HEK293 (cell line): ENCODE measurements around the gene CLP1.

ENCODE experiments used
- CTCF ChIA-PET: fragments of 350-600 bp; formaldehyde crosslinking; extraction: SDS; loops from one replicate; lab custom pipeline; 2021; ENCODE audit warnings: antibody characterized with exemption; lab: Yijun Ruan, JAX
- POLR2A ChIA-PET: fragments of 300-600 bp; formaldehyde crosslinking; extraction: SDS; loops from one replicate; lab custom pipeline; 2020; ENCODE audit warnings: antibody characterized with exemption, inconsistent platforms; lab: Yijun Ruan, JAX
- H3K27ac ChIP-seq: fragments of 200-500 bp; sonication (Bioruptor generic); 2 replicates; pipeline ENCODE4 v1.5.1; 2014; ENCODE audit warnings: low read depth, low read length, control low read depth, inconsistent platforms; ENCODE audit errors: extremely low read depth
- H3K36me3 ChIP-seq, 2 experiments: fragments of 200-500 bp in 1 of 2; sonication (Bioruptor generic) in 1 of 2; 1 replicate in 1 of 2; 2 replicates in 1 of 2; pipeline ENCODE4 v1.5.1; 2014 to 2017; ENCODE audit warnings: inconsistent platforms in 2 of 2, low read length in 2 of 2; ENCODE audit not compliant: control insufficient read depth in 2 of 2, insufficient read depth in 1 of 2
- H3K4me1 ChIP-seq: fragments of 200-500 bp; sonication (Bioruptor generic); 2 replicates; pipeline ENCODE4 v1.5.1; 2014; ENCODE audit warnings: mild to moderate bottlenecking, low read length, inconsistent platforms; ENCODE audit not compliant: control insufficient read depth, insufficient read depth
- H3K4me3 ChIP-seq: 2 replicates; pipeline ENCODE4 v1.5.1; 2011; ENCODE audit warnings: low read depth, mild to moderate bottlenecking, control low read depth, low read length, moderate library complexity
- H3K9me3 ChIP-seq: fragments of 200-500 bp; sonication (Bioruptor generic); 2 replicates; pipeline ENCODE4 v1.5.1; 2014; ENCODE audit warnings: low read depth, low read length, inconsistent platforms; ENCODE audit not compliant: control insufficient read depth, insufficient read depth
- BCL11B ChIP-seq: fragments of 450-650 bp; formaldehyde crosslinking; IDR thresholded peaks from 2 replicates; pipeline ENCODE4 v1.5.1; 2016; ENCODE audit warnings: low read depth, missing biosample characterization, missing genetic modification characterization
- KLF8 ChIP-seq: fragments of 450-650 bp; formaldehyde crosslinking; IDR thresholded peaks from 2 replicates; pipeline ENCODE4 v1.5.1; 2016; ENCODE audit warnings: missing biosample characterization, missing genetic modification characterization
- SETDB1 ChIP-seq: IDR thresholded peaks from one replicate; pipeline ENCODE4 v1.6.1; 2017; ENCODE audit warnings: mild to moderate bottlenecking, low read length, moderate library complexity, mixed read lengths; ENCODE audit not compliant: insufficient read length
- ZBTB8A ChIP-seq: fragments of 450-650 bp; formaldehyde crosslinking; IDR thresholded peaks from 2 replicates; pipeline ENCODE4 v1.5.1; 2016; ENCODE audit warnings: missing biosample characterization, missing genetic modification characterization
- ZFP3 ChIP-seq: fragments of 450-650 bp; formaldehyde crosslinking; IDR thresholded peaks from 2 replicates; pipeline ENCODE4 v1.5.1; 2016; ENCODE audit warnings: low read depth, missing biosample characterization, missing genetic modification characterization
- ZNF16 ChIP-seq: fragments of 450-650 bp; formaldehyde crosslinking; IDR thresholded peaks from 2 replicates; pipeline ENCODE4 v1.5.1; 2016; ENCODE audit warnings: low read depth, missing biosample characterization, missing genetic modification characterization
- ZNF19 ChIP-seq: fragments of 450-650 bp; formaldehyde crosslinking; IDR thresholded peaks from 2 replicates; pipeline ENCODE4; 2016; ENCODE audit warnings: missing biosample characterization, missing genetic modification characterization, low read depth
- ZNF221 ChIP-seq: fragments of 450-650 bp; formaldehyde crosslinking; IDR thresholded peaks from 2 replicates; pipeline ENCODE4 v1.5.1; 2017; ENCODE audit warnings: missing biosample characterization, missing genetic modification characterization, borderline replicate concordance
- ZNF350 ChIP-seq: fragments of 450-650 bp; formaldehyde crosslinking; IDR thresholded peaks from 2 replicates; pipeline ENCODE4 v1.5.0; 2017; ENCODE audit warnings: missing biosample characterization, mild to moderate bottlenecking, missing genetic modification characterization
- ZNF623 ChIP-seq: fragments of 450-650 bp; formaldehyde crosslinking; IDR thresholded peaks from 2 replicates; pipeline ENCODE4 v1.5.1; 2016; ENCODE audit warnings: missing biosample characterization, missing genetic modification characterization
- ZNF660 ChIP-seq: fragments of 450-650 bp; IDR thresholded peaks from 2 replicates; pipeline ENCODE4 v1.5.1; 2018; ENCODE audit warnings: missing biosample characterization, mild to moderate bottlenecking, missing genetic modification characterization
- ZNF843 ChIP-seq: fragments of 450-650 bp; formaldehyde crosslinking; IDR thresholded peaks from 2 replicates; pipeline ENCODE4 v1.5.1; 2016; ENCODE audit warnings: missing biosample characterization, missing genetic modification characterization
- TF ChIP-seq, protein P1 (sequence below): fragments of 450-650 bp; formaldehyde crosslinking; conservative IDR thresholded peaks from 2 replicates; pipeline ENCODE4 v1.5.1; 2016; ENCODE audit warnings: low read depth, missing biosample characterization, missing genetic modification characterization
- TF ChIP-seq, protein P2 (sequence below): fragments of 450-650 bp; formaldehyde crosslinking; IDR thresholded peaks from 2 replicates; pipeline ENCODE4 v1.5.1; 2016; ENCODE audit warnings: missing biosample characterization, missing genetic modification characterization
- TF ChIP-seq, protein P3 (sequence below): fragments of 450-650 bp; formaldehyde crosslinking; IDR thresholded peaks from 2 replicates; pipeline ENCODE4 v1.5.1; 2017; ENCODE audit warnings: missing biosample characterization, missing genetic modification characterization
- TF ChIP-seq, protein P4 (sequence below): fragments of 450-650 bp; formaldehyde crosslinking; IDR thresholded peaks from 2 replicates; pipeline ENCODE4 v1.5.1; 2016; ENCODE audit warnings: missing biosample characterization, missing genetic modification characterization, low read depth
- TF ChIP-seq, protein P5 (sequence below): fragments of 450-650 bp; formaldehyde crosslinking; IDR thresholded peaks from 2 replicates; pipeline ENCODE4 v1.5.1; 2016; ENCODE audit warnings: missing biosample characterization, missing genetic modification characterization

The CLP1 gene

DNA sequence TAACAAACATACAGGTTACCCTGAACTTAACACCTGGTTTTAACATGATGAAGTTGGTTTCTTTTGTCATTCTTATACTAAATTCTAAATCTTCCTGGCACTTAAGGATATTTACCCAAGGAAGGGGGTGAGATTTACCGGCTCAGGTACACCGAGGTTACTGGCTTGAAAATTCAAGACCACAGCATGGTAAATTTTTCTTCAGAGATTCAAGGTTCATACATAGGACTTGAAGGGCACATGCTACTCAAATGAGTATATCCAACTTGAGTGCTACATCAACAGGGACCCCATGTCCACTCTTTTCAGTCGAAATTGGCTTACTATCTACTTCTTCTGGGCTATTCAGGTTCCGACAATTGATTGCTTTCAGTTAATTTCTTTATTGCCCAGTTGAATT lies 47.4 kb upstream of the CLP1 start (continued):
- TF ChIP-seq, protein P1, sequence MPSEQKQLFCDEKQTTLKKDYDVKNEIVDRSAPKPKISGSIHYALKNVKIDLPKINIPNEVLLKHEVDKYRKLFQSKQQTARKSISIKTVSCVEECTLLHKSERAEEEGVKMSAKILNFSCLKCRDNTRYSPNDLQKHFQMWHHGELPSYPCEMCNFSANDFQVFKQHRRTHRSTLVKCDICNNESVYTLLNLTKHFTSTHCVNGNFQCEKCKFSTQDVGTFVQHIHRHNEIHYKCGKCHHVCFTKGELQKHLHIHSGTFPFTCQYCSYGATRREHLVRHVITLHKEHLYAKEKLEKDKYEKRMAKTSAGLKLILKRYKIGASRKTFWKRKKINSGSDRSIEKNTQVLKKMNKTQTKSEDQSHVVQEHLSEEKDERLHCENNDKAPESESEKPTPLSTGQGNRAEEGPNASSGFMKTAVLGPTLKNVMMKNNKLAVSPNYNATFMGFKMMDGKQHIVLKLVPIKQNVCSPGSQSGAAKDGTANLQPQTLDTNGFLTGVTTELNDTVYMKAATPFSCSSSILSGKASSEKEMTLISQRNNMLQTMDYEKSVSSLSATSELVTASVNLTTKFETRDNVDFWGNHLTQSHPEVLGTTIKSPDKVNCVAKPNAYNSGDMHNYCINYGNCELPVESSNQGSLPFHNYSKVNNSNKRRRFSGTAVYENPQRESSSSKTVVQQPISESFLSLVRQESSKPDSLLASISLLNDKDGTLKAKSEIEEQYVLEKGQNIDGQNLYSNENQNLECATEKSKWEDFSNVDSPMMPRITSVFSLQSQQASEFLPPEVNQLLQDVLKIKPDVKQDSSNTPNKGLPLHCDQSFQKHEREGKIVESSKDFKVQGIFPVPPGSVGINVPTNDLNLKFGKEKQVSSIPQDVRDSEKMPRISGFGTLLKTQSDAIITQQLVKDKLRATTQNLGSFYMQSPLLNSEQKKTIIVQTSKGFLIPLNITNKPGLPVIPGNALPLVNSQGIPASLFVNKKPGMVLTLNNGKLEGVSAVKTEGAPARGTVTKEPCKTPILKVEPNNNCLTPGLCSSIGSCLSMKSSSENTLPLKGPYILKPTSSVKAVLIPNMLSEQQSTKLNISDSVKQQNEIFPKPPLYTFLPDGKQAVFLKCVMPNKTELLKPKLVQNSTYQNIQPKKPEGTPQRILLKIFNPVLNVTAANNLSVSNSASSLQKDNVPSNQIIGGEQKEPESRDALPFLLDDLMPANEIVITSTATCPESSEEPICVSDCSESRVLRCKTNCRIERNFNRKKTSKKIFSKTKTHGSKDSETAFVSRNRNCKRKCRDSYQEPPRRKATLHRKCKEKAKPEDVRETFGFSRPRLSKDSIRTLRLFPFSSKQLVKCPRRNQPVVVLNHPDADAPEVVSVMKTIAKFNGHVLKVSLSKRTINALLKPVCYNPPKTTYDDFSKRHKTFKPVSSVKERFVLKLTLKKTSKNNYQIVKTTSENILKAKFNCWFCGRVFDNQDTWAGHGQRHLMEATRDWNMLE (tag by site-specific recombination) = no peak
- TF ChIP-seq, protein P2, sequence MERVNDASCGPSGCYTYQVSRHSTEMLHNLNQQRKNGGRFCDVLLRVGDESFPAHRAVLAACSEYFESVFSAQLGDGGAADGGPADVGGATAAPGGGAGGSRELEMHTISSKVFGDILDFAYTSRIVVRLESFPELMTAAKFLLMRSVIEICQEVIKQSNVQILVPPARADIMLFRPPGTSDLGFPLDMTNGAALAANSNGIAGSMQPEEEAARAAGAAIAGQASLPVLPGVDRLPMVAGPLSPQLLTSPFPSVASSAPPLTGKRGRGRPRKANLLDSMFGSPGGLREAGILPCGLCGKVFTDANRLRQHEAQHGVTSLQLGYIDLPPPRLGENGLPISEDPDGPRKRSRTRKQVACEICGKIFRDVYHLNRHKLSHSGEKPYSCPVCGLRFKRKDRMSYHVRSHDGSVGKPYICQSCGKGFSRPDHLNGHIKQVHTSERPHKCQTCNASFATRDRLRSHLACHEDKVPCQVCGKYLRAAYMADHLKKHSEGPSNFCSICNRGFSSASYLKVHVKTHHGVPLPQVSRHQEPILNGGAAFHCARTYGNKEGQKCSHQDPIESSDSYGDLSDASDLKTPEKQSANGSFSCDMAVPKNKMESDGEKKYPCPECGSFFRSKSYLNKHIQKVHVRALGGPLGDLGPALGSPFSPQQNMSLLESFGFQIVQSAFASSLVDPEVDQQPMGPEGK (tag by site-specific recombination) = no peak

DNA sequence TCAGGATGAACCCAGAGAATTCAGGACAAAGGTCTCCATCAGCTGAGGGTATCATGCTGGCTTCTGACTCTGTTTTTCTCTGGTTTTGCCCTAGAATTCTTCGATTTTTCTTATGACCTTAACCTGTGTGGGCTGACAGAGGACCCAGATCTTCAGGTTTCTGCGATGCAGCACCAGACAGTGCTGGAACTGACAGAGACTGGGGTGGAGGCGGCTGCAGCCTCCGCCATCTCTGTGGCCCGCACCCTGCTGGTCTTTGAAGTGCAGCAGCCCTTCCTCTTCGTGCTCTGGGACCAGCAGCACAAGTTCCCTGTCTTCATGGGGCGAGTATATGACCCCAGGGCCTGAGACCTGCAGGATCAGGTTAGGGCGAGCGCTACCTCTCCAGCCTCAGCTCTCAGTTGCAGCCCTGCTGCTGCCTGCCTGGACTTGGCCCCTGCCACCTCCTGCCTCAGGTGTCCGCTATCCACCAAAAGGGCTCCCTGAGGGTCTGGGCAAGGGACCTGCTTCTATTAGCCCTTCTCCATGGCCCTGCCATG lies 43.3 kb upstream of the CLP1 start:
- Histone ChIP-seq H3K27ac (no peak overlapping the region), H3K4me3 (no peak overlapping the region), H3K4me1 (no peaks in the 10 kb centered on the region), H3K36me3 (no peaks in the 10 kb centered on the region), H3K9me3 (no peaks in the 10 kb centered on the region)
- CTCF ChIA-PET = interaction anchor here (0.9 kb wide), 1 partner anchor 47 kb away, joined by 4 read pairs; the partner anchor contains the start of gene UBE2L6
- POLR2A ChIA-PET = no interaction called here
- TF ChIP-seq ZBTB8A (tag by site-specific recombination) = no peak
- TF ChIP-seq, protein P3, sequence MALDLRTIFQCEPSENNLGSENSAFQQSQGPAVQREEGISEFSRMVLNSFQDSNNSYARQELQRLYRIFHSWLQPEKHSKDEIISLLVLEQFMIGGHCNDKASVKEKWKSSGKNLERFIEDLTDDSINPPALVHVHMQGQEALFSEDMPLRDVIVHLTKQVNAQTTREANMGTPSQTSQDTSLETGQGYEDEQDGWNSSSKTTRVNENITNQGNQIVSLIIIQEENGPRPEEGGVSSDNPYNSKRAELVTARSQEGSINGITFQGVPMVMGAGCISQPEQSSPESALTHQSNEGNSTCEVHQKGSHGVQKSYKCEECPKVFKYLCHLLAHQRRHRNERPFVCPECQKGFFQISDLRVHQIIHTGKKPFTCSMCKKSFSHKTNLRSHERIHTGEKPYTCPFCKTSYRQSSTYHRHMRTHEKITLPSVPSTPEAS (tag by site-specific recombination) = no peak
- no peak for TF ChIP-seq ZNF16 (tag by site-specific recombination)
- TF ChIP-seq, protein P4, sequence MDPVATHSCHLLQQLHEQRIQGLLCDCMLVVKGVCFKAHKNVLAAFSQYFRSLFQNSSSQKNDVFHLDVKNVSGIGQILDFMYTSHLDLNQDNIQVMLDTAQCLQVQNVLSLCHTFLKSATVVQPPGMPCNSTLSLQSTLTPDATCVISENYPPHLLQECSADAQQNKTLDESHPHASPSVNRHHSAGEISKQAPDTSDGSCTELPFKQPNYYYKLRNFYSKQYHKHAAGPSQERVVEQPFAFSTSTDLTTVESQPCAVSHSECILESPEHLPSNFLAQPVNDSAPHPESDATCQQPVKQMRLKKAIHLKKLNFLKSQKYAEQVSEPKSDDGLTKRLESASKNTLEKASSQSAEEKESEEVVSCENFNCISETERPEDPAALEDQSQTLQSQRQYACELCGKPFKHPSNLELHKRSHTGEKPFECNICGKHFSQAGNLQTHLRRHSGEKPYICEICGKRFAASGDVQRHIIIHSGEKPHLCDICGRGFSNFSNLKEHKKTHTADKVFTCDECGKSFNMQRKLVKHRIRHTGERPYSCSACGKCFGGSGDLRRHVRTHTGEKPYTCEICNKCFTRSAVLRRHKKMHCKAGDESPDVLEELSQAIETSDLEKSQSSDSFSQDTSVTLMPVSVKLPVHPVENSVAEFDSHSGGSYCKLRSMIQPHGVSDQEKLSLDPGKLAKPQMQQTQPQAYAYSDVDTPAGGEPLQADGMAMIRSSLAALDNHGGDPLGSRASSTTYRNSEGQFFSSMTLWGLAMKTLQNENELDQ = no peak
- TF ChIP-seq ZNF350 (tag by site-specific recombination) = no peak
- TF ChIP-seq, protein P5, sequence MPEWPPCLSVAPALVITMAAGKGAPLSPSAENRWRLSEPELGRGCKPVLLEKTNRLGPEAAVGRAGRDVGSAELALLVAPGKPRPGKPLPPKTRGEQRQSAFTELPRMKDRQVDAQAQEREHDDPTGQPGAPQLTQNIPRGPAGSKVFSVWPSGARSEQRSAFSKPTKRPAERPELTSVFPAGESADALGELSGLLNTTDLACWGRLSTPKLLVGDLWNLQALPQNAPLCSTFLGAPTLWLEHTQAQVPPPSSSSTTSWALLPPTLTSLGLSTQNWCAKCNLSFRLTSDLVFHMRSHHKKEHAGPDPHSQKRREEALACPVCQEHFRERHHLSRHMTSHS (tag by site-specific recombination) = no peak
- no peak for TF ChIP-seq ZNF19
- TF ChIP-seq BCL11B (tag by site-specific recombination) = no peak
- TF ChIP-seq ZNF660 (tag by site-specific recombination) = no peak
- TF ChIP-seq SETDB1 = no peak
- no peak for TF ChIP-seq ZNF221
- TF ChIP-seq, protein P2 (tag by site-specific recombination) = no peak
- no peak for TF ChIP-seq ZNF843
- no peak for TF ChIP-seq ZFP3 (tag by site-specific recombination)
- no peak for TF ChIP-seq KLF8 (tag by site-specific recombination)
- no peak for TF ChIP-seq ZNF623 (tag by site-specific recombination)
